ENCODE results near the gene KLHL24.
A peak's percentile ranks its signal among the peaks of the same experiment; 100 is the strongest.
"Not testable (repeated sequence)": the region's sequence is repeated elsewhere in the genome, so short reads cannot be mapped to it uniquely, and the experiment has no call there.

The KLHL24 gene, protein sequence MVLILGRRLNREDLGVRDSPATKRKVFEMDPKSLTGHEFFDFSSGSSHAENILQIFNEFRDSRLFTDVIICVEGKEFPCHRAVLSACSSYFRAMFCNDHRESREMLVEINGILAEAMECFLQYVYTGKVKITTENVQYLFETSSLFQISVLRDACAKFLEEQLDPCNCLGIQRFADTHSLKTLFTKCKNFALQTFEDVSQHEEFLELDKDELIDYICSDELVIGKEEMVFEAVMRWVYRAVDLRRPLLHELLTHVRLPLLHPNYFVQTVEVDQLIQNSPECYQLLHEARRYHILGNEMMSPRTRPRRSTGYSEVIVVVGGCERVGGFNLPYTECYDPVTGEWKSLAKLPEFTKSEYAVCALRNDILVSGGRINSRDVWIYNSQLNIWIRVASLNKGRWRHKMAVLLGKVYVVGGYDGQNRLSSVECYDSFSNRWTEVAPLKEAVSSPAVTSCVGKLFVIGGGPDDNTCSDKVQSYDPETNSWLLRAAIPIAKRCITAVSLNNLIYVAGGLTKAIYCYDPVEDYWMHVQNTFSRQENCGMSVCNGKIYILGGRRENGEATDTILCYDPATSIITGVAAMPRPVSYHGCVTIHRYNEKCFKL

DNA sequence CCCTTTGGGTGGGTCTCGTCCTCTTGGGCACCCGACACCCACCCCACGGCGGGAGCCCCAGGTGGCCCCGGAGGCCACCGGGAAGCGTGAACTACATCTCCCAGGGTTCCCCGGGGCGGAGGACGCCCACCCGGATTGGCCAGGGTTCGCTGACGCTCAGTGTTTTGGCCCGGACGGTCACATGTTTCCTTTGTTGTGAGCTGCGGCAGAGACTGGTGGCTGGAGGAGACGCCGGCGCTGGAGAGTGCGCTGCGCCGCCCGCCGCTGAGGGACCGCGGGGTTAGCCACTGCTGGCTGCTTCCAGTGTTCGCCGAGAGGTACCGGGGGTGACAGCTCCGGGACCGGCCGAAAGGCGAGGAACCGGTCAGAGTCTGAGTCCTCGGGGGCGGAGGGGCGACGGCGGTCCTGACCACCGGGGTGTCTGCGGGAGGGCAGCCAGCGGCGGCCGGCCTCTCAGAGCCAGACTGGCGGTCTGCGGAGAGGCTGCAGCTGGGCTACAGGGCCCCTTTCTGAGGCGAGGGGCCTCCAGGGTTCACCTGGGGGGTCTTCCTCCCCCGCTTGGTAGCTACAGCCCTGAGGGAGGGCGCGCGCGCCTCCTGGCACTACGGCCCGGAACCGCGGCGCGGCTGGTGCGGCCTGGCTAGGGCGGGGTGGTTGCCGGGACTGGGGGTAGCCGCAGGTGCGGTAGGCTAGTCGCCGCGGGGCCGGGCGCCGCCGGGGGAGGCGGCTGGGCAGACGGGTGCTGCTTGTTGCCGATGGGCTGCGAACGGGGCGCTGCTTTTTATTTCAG lies at the start of gene KLHL24:
Gene KLHL24 (plus strand): TSS at position 193 of the 790 bp plus-strand sequence. CDS start 14,734 bp downstream, outside the sequence.
- DNase-seq, result peak; percentile 92

DNA sequence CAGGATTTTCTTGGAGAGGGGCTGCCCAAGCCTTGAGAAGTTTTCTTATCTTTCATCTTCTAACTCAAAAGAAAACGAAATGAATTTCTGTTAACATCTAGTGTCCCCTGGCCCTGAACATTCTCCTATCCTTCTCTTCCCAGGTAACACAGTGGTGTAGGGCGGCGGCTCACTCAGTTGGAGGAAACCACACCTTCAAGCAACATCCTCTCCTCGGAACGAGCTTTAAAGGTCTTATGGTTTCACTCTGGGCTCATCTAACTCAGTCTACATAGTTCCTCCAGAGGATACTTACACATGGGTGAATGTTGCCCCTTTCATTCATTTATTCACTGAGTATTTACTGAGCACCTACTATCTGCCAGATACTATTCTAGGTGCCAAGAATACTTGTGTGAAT lies 48.9 kb upstream of the KLHL24 start:
- no peak for DNase-seq

DNA sequence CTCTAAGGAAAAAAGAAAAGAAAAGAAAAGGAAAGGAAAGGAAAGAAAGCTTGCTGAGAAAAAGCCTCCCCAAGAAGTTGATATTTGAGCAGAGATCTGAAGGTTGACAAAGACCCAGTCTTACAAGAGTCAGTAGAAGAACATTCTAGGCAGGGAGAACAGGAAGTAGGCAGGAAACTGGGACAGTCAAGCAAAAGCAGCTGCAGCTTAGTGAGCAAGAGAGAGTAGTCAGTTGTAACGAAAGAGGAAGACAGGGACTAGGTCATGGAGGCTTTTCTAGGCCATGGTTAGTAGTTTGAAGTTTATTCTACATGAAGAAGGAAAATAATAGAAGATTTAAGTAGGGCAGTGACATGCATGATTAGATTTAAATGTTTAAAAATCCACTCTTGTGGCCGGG lies 48.1 kb upstream of the KLHL24 start:
- DNase-seq, result no peak

DNA sequence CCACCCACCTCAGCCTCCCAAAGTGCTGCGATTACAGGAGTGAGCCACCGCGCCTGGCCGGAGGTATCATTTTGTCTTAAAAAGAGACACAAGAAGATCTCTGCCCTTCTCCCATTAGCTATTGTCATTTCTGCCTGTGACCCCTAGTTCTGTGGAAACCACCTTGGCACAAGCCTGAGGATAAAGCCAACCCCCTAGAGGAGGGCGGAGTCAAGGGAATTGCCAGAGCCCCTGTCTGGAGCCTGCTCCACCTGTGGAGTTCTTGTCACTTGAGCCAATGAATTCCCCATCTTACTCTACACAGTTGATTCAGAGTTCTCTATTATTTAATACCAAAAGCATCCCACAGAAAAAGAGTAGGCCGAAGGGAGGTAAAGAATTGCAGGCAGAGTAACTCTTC lies 45.0 kb upstream of the KLHL24 start:
- no peak for DNase-seq

DNA sequence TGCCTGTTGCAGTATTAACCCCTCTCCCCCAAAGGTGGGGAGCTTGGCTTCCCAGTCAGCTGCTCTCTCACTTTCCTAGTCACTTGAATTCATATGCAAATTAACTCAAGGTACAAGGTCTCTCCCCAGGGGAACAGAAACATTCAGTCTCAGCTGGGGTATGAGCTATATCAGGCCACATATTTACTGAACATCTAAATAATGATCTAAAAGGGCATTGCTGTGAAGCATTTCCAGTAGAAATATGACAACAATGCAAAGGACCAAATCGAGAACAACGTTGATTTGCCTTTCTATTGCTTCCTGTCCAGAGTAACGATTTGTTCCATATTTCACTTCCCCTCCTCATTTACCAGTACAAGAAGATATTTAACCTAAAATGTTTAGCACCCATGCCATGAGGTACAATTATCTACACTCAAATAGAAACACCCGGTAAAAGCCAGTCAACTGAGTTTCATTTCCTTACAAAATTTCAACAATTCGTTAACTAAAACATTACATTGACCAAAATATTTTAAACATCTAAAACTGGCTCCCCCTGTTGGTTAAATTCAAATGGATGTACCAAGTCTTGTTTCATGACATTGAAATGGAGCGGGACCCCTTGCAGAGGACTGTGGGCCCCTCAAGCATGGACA lies 43.4 kb upstream of the KLHL24 start:
- DNase-seq, result no peak

DNA sequence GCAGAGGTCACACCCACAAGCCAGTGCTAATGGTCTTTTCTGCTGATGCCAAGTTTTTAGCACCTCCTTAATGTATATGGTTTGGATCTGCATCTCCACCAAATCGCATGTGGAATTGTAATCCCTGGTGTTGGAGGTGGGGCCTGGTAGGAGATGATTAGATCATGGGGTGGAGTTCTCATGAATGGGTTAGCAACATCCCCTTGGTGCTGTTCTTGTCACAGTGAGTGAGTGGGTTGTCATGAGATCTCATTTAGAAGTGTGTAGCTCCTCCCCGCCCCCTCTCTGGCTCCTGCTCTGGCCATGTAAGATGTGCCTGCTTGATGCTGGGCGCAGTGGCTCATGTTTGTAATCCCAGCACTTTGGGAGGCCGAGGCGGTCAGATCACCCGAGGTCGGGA lies 42.6 kb upstream of the KLHL24 start:
- DNase-seq, result no peak

DNA sequence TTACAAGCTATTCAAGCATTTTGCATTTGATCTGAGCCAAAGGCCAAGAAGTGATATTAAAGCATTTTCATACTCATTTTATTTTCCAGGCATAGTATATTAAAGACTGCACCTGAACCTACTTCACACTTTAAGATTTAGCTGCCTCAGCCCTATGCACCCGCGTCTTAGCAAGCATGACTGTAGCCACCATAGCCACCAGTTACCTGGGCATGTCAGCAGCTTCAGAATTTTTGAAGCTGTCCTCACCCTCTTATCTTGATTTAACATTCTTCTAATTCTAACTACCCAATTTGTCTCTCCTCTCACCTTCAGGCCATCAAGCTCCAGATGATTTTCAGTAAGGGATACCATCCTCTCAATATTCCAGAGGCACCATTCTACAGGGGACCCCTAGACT lies 40.8 kb upstream of the KLHL24 start:
- DNase-seq, result no peak

DNA sequence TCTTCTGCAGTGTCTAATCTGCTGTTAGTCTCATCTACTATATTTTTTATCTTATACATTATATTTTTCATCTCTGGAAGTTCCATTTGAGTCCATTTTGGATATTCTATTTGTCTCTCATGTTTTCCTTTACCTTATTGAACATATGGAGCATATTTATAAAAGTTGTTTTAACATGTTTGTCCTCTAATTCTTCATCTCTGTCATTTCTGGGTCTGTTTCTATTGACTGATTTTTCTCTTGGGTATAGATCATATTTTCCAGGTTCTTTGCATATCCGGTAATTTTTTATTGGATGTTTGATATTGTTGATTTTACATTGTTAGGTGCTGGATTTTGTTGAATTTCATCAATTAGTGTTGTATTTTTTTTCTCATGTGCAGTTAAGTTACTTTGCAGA lies 37.5 kb upstream of the KLHL24 start:
- no peak for DNase-seq

DNA sequence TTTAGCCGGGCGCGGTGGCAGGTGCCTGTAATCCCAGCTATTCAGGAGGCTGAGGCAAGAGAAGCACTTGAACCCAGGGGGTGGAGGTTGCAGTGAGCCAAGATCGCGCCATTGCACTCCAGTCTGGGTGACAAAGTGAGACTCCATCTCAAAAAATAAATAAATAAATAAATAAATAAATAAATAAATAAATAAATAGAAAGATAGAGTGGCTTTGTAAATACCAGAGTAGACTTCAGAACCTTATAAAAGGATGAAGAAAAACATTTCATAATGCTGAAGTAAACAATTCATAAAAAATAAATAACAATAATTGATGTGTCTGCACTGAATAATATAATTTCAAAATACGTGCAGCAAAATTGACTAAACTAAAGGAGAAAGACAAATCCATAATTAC lies 24.1 kb upstream of the KLHL24 start:
- not testable (repeated sequence) for DNase-seq

DNA sequence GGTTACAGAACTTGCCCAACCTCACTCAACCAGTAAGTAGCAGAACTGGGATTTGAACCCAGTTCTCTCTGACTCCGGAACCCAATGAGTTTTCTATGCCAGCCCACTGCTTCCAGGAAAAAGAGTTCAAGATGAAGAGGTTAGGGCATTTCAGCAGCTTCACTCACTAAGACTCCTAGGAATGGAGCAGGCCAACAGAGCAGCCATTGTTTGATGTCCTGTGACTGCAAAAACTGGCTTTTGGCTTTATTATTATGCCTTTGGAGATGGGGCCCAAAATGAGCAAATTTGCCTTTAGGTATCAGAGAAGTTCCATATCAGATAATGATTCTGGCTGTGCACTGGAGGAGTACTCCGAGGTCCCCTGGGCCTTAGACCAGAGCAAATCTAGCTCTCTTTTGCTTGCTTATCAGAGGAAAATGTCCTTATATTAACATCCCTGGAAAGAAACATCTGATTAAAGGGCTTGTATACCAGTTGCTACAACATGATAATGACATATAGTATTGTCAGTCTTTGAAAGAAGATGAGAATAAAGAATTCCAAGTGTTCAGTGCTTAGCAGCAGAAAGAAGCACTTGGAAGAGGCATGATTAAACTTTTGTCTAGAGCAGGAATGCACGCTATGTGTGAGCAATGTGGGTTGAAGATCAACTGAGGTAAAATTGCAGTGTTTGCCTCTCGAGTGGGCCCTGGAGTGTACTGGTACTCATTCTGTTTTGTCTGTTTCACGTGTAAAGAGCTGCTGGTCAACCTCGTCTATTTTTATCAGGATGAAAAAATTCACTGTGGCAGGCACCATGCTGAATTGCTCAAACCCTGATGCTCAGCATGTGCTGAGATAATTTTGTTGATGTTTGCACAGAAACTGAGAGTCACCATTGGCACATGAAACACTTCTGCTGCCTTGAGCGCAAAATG lies 21.8 kb upstream of the KLHL24 start:
- no peak for DNase-seq

DNA sequence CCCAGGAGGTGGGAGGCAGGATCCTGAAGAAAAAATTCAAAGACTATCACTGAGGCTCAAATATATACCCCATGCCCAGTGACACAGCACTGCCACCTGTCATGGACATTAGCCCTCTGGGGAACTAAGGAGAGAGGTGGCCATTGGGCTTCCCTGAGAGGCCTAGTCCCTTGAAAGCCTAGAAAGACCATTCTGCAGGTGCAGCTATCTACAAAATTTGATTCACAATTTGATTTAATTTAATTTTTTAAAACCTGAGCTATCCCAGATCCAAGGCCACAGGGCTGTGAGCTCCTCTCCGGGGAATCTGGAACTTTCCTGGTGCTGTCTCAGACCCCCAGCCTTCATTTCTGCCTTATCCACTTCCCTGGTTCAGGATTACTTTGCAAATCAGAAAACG lies 16.9 kb upstream of the KLHL24 start:
- no peak for DNase-seq

DNA sequence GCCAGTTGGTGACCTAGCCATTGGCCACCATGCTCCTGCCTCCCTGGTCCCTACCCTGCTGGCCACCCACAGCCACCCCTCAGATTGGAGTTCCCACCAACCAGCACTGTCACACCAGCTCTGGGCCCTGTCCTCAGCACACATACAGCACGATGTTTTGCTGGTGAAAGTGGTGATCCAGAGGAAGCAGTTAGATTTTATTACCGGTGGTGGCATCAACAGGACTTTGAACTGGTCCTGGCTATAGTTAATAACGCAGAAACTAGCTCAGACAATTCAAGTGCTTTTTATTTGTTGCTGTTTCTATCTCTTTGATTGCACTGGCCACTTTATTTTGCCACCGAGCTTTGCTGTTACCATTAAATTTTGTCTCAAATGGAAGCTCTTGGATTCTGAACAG lies 16.4 kb upstream of the KLHL24 start:
- no peak for DNase-seq

DNA sequence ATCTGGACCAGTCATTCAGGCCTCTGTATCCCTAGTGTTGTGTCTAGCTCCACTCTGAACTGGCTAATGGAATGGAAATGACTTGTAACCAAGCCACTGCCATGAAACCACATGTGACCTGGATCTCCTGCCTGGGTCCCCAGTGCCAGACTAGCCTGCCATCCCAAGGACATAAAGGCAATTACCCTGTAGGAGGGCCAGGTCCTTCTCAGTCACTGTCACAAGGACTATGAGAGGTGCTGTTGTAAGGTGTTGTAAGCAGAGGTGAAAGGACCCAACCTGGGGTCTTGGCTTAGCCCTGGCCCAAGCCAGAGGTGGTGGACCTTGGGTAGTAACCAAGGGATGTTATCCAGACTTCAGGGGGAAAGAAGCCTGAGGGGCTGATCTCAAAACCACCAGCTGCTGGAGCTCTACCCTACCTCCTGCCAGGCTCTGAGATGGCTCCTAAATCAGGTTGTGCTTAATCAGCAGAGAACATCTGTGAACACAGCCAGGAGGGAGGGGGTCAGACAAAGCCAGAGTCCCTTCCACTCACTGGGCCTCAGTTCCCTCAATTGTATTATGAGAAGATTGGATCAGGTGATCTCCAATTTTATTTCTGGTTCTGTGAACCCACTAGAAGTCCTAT lies 15.7 kb upstream of the KLHL24 start:
- no peak for DNase-seq

DNA sequence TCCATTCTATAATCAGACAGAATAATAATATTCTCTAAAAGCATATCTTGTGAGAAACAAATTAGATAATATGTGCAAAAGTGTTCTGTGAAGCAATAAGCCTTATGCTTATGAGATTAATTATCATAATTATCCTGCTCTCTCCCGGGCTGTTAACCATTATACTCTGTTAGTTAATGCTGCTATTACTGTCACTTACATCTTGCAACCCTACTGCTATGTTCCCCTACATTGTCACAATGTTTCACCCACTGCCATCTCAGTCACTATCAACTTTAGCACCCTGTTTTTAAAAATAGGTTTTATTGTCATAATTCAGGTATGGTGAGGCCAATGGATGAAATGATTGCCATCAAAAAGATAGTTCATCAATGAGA lies 15.2 kb upstream of the KLHL24 start:
- no peak for DNase-seq

DNA sequence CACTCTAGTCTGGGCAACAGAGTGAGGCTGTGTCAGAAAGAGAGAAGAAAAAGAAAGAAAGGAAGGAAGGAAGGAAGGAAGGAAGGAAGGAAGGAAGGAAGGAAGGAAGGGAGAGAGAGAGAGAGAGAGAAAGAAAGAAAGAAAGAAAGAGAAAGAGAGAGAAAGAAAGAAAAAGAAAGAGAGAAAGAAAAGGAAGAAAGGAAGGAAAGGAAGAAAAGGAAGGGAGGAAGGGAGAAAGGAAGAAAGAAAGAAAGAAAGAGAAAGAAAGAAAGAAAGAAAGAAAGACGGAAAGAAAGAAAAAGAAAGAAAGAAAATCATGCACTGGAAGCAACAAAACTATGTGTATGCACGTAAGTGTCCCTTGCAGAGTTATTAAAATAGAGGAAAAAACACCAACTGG lies 12.9 kb upstream of the KLHL24 start:
- DNase-seq, result not testable (repeated sequence)

DNA sequence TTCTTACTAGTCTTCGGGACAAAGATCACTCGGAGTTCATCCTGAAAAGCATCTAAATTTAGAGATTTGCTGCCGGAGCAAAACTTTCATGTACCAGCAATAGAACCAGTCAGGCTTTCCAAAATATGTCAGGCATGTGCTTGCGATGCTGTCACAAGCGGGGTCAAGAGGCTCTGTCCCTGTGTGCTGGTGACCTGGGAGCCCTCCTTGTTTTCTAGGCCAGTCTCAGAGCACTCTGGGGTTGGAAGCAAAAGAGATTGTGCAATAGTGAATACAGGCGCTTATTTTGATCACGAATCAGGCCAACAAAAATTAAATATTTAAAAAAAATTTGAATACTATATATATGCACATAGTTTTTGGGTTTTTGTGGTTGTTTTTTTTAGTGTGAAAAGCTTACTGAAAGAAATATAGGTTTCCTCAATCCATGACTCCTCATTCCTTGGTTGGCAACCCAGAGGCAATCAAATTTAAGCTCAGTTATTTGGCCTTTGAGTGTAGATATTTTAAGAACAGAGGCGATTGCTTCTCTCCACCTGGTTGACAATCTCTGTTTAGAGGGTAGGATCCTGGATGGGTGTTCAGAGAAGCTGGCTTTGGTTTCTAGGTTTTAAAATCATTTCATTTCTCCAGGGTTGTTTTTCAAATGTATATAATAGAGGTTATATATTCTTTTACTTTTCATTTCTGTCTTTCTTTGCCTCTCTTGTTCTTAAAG lies 8.4 kb upstream of the KLHL24 start:
- no peak for DNase-seq

DNA sequence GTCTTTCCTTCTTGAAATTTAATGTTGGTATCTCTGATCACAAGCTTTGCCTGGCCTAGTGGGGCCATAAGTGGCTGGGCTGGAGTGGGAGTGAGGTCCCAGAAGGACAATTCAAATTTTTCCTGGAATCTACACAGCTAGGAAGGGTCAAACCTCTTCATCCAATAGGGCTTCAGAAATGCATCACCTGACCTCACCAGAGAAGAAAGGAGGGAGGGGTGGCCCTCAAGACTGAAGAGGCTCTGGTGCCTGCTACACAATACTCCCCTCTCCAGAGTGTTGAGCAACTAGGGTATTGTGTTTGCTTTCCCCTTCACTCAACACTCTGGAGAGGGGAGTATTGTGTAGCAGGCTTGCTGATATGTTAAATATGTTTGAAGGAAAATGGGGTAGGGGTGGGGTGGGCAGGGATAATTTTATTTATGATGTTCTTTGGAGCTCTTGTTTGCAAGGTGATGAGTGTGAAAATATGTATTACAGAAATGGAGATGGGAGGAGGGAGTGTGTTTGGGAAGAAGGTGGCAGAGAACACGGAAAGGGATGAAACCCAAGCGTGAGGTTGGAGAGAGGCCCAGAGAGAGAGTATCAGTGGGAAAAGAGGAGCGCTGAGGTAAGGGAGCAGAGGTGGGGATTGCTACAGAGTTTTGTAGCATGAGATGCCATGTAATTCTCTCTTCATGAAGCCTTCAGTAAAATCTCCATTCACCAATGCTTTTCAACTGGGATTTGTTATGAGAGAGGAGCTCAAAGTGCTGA lies 5.7 kb upstream of the KLHL24 start:
- peak; percentile 60 for DNase-seq

DNA sequence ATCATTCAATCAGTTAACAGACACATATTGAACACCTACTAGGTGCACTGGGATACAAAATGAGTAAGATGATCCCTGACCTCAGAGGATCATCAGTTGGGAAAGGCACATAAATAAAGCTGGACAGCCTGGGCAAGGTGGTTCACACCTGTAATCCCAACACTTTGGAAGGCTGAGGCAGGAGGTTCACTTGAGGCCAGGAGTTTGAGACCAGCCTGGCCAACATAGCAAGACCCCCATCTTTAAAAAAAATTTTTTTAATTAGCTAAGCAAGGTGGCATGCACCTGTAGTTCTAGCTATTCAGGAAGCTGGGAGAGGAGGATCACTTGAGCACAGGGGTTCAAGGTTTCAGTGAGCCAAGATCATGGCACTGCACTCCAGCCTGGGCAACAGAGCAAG lies 3.7 kb upstream of the KLHL24 start:
- no peak for DNase-seq

DNA sequence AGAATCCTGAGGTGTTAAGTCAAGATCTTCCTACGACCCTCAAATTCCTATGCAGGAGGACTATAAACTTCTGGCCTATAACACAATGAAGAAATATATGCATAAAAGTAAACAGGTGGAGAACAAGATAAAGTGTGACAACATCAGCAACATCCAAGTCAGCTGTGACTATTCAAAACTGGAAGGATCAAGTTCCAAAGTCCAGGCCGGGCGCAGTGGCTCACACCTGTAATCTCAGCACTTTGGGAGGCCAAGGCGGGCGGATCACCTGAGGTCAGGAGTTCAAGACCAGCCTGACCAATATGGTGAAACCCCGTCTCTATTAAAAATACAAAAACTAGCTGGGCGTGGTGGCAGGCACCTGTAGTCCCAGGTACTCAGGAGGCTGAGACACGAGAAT lies 2.7 kb upstream of the KLHL24 start:
- DNase-seq, result not testable (repeated sequence)

DNA sequence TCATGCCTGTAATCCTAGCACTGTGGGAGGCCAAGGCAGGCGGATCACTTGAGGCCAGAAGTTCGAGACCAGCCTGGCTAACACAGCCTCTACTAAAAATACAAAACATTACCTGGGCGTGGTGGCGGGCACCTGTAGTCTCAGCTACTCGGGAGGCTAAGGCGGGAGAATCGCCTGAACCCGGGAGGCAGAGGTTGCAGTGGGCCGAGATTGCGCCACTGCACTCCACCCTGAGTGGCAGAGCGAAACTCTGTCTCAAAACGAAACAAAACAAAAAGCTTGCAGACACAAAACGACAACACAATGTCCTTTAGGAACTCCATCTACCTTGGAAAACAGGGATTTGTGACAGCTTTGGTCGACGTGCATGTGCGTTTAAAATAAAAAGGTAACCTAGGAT lies 716 bp upstream of the KLHL24 start:
- no peak for DNase-seq

DNA sequence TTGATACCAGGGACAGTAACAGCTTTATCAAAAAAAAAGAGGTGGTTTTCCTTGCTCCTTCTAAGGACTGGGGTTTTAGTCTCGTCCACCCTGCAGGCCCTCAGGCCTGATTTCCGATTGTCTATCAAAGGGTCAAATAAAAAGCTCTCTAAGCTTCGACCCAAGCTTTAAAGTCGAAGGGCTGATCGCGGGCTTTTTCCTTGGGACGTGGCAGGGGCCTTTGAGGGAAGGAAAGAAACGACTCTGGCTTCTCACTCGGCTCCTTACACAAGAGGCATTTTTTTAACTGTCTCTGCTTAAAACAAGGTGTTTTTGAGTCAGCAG lies 354 bp upstream of the KLHL24 start:
- DNase-seq, result peak; percentile 45
